Activated CD4-positive, CD25-positive, alpha-beta regulatory T cell treated with anti-CD3 and anti-CD28 coated beads, Interleukin-2, amount 50 U/mL, for 16 hours (primary cell): Measurements from ENCODE around the gene FPGS.
A peak's percentile ranks its signal among the peaks of the same experiment; 100 is the strongest.
"Not testable (repeated sequence)": the region's sequence is repeated elsewhere in the genome, so short reads cannot be mapped to it uniquely, and the experiment has no call there.

Experiments
- DNase-seq: peaks from one replicate; pipeline ENCODE4 v3.0.0-alpha.2; 2020; ENCODE audit warnings: low read depth, low spot score

Gene FPGS

GRCh38 chr9:127770905-127771569 lies 31.6 kb upstream of the FPGS start:
- DNase-seq = peak; percentile 82

GRCh38 chr9:127771570-127772189 lies 31.0 kb upstream of the FPGS start:
- DNase-seq = no peak

DNA sequence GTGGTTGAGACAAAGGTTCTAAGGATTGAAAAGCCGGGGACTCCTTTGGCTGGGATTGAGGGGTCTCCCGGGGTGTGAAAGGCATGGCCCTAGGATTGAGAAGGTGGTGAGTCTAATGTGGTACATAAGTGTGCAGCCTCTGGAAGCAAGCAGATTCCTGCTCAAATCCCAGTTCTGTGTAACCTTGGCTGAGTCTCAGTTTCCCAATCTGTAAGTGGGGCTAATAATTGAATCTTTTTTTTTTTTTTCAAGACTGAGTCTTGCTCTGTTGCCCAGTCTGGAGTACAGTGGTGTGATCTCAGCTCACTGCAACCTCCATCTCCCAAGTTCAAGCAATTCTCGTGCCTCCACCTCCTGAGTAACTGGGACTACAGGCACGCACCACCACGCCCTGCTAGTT lies 30.1 kb upstream of the FPGS start:
- no peak for DNase-seq

GRCh38 chr9:127773272-127773671 lies 29.4 kb upstream of the FPGS start:
- DNase-seq = no peak

DNA sequence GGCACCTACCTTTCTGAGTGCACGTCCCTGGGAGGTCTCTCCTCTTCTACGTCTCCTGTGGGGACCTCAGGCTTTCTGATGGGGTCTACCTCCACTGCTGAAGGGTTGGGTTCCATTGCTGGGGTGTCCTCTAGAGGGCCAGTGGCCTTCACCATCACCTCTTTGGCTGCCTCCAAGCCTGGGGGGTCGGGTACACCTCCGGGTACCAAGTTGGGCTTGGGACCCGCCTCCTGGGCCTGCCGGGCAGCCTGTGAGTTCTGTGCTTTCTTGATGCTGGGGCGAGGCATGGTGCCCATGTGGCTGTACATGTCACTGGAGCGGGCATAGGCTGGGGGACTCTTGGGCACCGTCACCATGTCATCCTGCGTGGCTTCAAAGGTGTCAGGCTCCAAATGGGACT lies 28.7 kb upstream of the FPGS start:
- DNase-seq = no peak

GRCh38 chr9:127776195-127776923 lies 26.3 kb upstream of the FPGS start:
- no peak for DNase-seq

- DNase-seq = no peak
Measured at GRCh38 chr9:127776924-127777289, 25.8 kb upstream of the FPGS start.

- no peak for DNase-seq
Measured at GRCh38 chr9:127777368-127777980, 25.2 kb upstream of the FPGS start.

DNA sequence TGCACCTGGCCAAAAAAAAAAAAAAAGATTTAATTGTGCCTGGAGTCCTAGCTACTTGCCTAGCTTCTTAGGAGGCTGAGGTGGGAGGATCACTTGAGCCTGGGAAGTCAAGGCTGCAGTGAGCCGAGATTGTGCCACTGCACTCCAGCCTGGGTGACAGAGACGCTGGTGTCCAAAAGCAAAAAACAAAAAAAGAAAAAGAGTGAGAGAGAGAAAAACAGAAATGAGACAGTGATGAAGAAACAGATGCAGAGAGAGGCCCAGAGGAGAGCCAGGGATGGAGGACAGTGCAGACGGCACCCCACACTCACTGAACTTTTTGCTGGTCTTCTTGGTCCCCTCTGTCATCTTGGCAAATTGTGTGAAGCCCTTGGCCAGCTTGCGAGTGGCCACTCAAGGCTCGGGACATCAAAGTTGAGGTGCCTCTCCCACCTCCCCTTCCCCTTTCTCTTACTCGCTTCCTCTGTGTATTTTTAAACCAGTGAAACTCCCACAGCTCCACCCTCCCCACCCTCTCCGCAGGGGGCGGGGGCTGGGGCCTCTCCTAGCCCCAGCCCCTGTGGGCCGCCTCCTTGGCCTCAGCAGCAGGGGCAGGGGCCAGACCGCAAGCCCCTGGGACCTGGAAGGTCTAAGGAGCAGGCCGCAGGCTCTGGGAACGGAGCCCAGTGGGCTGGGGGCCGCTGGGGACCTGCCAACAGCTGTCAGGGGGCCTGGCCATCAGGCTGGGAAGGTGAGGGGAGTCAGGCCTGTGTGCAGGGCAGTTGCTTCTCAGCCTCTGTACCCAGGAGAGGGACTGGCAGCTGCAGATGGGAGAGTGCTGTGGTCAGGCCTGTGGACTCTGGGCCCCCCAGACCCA lies 24.2 kb upstream of the FPGS start, which contains the start of gene SH2D3C:
Gene SH2D3C, minus strand, starts transcription at position 387 of the 856 bp plus-strand sequence. Its CDS starts 39 bp downstream, at position 348.
- no peak for DNase-seq

DNA sequence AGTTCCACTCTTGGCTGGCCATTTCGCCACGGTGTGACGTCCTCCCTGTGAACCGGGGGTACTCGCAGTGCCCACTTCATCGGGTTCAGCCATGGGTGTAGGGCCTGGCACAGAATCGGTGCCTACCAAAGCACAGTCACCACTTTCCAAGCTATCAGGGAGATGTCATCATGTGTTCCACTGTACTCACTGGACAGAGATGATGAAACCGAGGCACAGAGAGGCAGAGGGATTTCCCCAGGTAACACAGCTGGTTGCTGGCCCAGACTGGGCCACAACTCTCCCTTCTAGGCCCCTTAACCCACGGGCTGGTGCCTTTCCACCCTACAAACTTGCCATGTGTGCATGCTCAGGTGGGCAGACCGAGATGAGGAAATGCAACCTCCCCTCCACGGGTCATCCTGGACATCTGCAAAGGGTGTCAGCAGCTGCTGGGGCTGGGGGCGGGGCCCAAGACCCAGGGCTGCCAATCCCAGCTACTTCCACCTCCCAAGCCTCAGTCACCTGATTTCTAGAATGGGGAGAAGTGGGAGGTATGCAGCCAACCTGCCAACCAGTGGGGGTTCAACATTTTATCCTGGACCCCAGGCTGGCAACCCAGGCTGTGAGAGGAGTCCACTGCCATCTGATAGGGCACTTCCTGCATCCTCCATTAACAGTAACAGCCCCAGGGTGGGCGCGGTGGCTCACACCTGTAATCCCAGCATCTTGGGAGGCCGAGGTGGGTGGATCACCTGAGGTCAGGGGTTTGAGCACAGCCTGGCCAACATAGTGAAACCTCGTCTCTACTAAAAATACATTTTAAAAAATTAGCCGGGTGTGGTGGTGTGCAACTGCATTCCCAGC lies 23.3 kb upstream of the FPGS start:
- DNase-seq = peak; percentile 36

GRCh38 chr9:127780126-127780885 lies 22.4 kb upstream of the FPGS start:
- DNase-seq = no peak

- DNase-seq = not testable (repeated sequence)
Measured at GRCh38 chr9:127780909-127781308, 21.8 kb upstream of the FPGS start.

- DNase-seq = no peak
Measured at GRCh38 chr9:127781806-127782205, 20.9 kb upstream of the FPGS start.

GRCh38 chr9:127783111-127784008 lies 19.3 kb upstream of the FPGS start:
- peak; percentile 46 for DNase-seq

- peak; percentile 86 for DNase-seq
Measured at GRCh38 chr9:127785023-127785932, 17.4 kb upstream of the FPGS start.

DNA sequence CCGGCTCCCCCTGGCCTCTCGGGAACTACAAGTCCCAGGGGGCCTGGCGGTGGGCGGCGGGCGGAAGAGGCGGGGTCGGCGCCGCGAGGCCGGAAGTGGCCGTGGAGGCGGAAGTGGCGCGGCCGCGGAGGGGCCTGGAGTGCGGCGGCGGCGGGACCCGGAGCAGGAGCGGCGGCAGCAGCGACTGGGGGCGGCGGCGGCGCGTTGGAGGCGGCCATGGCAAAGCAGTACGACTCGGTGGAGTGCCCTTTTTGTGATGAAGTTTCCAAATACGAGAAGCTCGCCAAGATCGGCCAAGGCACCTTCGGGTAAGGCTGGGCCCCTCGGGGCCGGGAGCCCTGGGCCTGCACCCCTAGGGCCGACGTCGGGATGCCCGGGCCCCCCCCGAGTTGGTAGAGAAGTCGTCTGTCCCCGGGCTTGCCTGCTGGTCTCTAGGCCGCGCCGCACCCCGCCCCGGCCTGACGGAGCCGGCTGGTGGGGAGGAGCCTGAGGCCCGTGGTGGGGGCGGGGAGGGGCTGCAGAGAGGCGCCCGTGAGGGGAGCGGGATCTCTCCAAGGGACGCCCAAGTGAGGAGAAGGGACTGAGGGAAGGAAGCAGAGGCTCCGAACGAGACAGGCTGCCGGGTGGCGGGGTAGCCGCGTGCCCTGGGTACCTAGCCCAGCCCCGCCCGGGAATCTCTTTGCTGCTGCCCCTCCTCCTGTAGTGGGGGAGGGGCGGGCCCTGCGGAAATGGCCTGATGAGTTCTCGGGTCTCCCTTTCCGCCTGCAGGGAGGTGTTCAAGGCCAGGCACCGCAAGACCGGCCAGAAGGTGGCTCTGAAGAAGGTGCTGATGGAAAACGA lies 16.5 kb upstream of the FPGS start, which contains the start of gene CDK9:
Gene CDK9, plus strand, starts transcription at position 102 of the 840 bp plus-strand sequence. Its CDS starts 115 bp downstream, at position 217.
- DNase-seq = peak; percentile 88

DNA sequence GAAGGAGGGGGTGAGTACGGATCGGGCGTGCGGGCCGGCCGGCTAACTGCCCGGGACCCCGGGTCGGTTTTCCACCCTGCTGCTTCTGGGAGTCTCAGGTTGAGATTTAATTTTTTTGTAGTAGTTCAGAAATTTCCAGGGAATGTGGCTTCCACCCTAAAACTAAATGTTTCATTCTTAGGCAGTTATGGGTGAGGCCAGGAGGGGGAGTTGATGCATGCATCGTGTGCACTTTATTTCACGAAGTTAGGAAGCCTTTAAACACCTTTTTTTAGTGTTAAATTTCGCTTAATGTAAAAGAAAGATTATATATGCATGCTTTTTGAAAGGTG lies 15.9 kb upstream of the FPGS start:
- DNase-seq = no peak
